CD4-positive, CD25-positive, alpha-beta regulatory T cell (primary cell): ENCODE results near the gene IL4R. TPM values are rescaled to one million over a fixed set of nuclear protein-coding genes. Genes with fewer than 3 reads are reported as not detected.

Source experiments
- ATAC-seq, 2 donors: fragments of 150-1000 bp; cut with Tn5 transposase; one replicate each; pipeline ENCODE4 v1.10.0; 2021; ENCODE audit warnings: low read depth in 2 of 2, moderate number of reproducible peaks in 2 of 2, moderate library complexity in 1 of 2
- DNase-seq, 3 donors: peaks; one replicate each; pipeline versions ENCODE4 v3.0.0 to v3.0.0-alpha.2; 2012 to 2022; ENCODE audit warnings: mixed read lengths in 1 of 3
- H3K27ac ChIP-seq: one replicate; pipeline ENCODE4 v1.7.0; 2013; ENCODE audit warnings: mild to moderate bottlenecking, low read length; ENCODE audit not compliant: insufficient read depth, poor library complexity, severe bottlenecking
- H3K27me3 ChIP-seq: one replicate; pipeline ENCODE4 v1.7.0; 2013; ENCODE audit warnings: low read length; ENCODE audit not compliant: control insufficient read depth, insufficient read depth
- H3K36me3 ChIP-seq: one replicate; pipeline ENCODE4 v1.7.0; 2013; ENCODE audit warnings: mild to moderate bottlenecking, low read length, moderate library complexity; ENCODE audit not compliant: control insufficient read depth, insufficient read depth
- H3K4me1 ChIP-seq: 2 replicates; pipeline ENCODE4 v1.7.0; 2013; ENCODE audit warnings: mild to moderate bottlenecking, low read length; ENCODE audit not compliant: insufficient read depth, control insufficient read depth, poor library complexity, severe bottlenecking
- H3K4me3 ChIP-seq: one replicate; pipeline ENCODE4 v1.7.0; 2013; ENCODE audit warnings: low read depth, mild to moderate bottlenecking, low read length, moderate library complexity
- H3K9me3 ChIP-seq, 2 experiments: 1 replicate in 1 of 2; 2 replicates in 1 of 2; pipeline ENCODE4 v1.7.0; 2013; ENCODE audit warnings: low read length in 2 of 2, mild to moderate bottlenecking in 1 of 2, moderate library complexity in 1 of 2; ENCODE audit not compliant: control insufficient read depth in 2 of 2
- H3K27ac Mint-ChIP-seq, 3 donors: one replicate each; pipeline ENCODE4 v1.8.0; 2020 to 2022; ENCODE audit warnings: mild to moderate bottlenecking in 3 of 3, mixed read lengths in 3 of 3, moderate library complexity in 2 of 3
- H3K27me3 Mint-ChIP-seq: one replicate; pipeline ENCODE4 v1.8.0; 2022; ENCODE audit warnings: mild to moderate bottlenecking, mixed read lengths
- H3K36me3 Mint-ChIP-seq: one replicate; pipeline ENCODE4 v1.8.0; 2020; ENCODE audit warnings: mixed read lengths
- H3K4me1 Mint-ChIP-seq, 4 donors: one replicate each; pipeline ENCODE4 v1.8.0; 2020 to 2022; ENCODE audit warnings: mixed read lengths in 4 of 4, mild to moderate bottlenecking in 1 of 4
- H3K4me3 Mint-ChIP-seq, 4 donors: one replicate each; pipeline ENCODE4 v1.8.0; 2020 to 2022; ENCODE audit warnings: mild to moderate bottlenecking in 4 of 4, mixed read lengths in 4 of 4, moderate library complexity in 3 of 4
- H3K9me3 Mint-ChIP-seq, 7 donors: one replicate each; pipeline ENCODE4 v1.8.0; 2020 to 2022; ENCODE audit warnings: mixed read lengths in 7 of 7, mild to moderate bottlenecking in 3 of 7, moderate library complexity in 2 of 7
- polyA plus RNA-seq, 4 donors: library from polyadenylated mRNA; unstranded; fragments of 300-500 nt; fragmentation: Illumina TruSeq; gene quantifications; one replicate each; pipeline ENCODE4 v1.2.3, GENCODE V29; 2021
- total RNA-seq: library from RNA; stranded (reverse); gene quantifications from one replicate; pipeline ENCODE4 v1.2.3, GENCODE V29; 2022

Gene IL4R
- total and polyA plus RNA-seq, 5 donors from 2014 or later = 21.2 to 160 (median 27.4) TPM

GRCh38 chr16:27323781-27324561 is 10.2 kb downstream of the IL4R start:
- peak overlapping the region in 2 of 4 donors; percentile 15 to 46 for H3K4me3 Mint-ChIP-seq
- no peaks in the 10 kb centered on the region for H3K9me3 Mint-ChIP-seq

DNA sequence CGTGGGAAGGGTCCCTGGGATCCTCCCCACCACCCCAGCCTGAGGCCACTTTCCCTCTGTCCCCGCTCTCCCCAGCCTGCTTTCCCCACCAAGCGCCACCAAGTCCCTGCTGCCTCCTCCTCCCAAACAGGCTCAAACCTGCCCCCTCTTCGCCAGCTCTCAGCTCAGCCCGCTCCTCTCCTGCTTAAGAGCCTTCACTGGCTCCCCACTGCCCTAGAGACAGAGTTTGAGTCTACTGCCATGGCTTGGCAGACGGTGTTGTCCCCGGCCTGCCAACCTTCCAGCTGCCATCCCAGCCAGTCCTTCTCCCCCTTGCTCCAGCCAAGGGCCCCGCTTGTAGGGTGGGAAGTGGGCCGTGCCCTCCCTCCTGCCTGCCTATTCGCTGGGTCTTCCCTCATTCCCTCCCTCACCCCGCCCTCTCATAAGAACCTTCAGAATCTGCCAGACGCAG is 11.1 kb downstream of the IL4R start:
- peak overlapping the region in 1 of 4 donors; percentile 41 for H3K4me3 Mint-ChIP-seq
- Histone ChIP-seq H3K27me3 (no peaks in the 10 kb centered on the region), H3K36me3 (no peaks in the 10 kb centered on the region), H3K4me1 (peaks cover 56% of the 10 kb centered on the region), H3K9me3 (no peaks in the 10 kb centered on the region), H3K4me3 (no peak overlapping the region), H3K27ac (peak overlapping the region; percentile 15)
- H3K27ac Mint-ChIP-seq = peak overlapping the region; percentile 20 to 78 (median 60)
- peaks cover 31 to 94% (median 65%) of the 10 kb centered on the region in 4 donors for H3K4me1 Mint-ChIP-seq
- H3K36me3 Mint-ChIP-seq = peaks cover 19% of the 10 kb centered on the region
- H3K9me3 Mint-ChIP-seq = no peaks in the 10 kb centered on the region
- no peak for DNase-seq
- H3K27me3 Mint-ChIP-seq = no peaks in the 10 kb centered on the region
- no peak for ATAC-seq

More at GRCh38 chr16:27323781-27324561, 10.2 kb downstream of the IL4R start:
- peaks cover 15% of the 10 kb centered on the region for H3K36me3 Mint-ChIP-seq
- Histone ChIP-seq H3K36me3 (peaks cover 3% of the 10 kb centered on the region), H3K27me3 (no peaks in the 10 kb centered on the region), H3K27ac (no peak overlapping the region), H3K9me3 (no peaks in the 10 kb centered on the region), H3K4me3 (no peak overlapping the region), H3K4me1 (peaks cover 56% of the 10 kb centered on the region)
- peaks cover 28 to 94% (median 64%) of the 10 kb centered on the region in 4 donors for H3K4me1 Mint-ChIP-seq
- peak overlapping the region in 2 of 3 donors; percentile 60 to 89 for H3K27ac Mint-ChIP-seq
- no peaks in the 10 kb centered on the region for H3K27me3 Mint-ChIP-seq
- DNase-seq = no peak
- ATAC-seq = no peak

- no peaks in the 10 kb centered on the region for H3K27me3 ChIP-seq
- peak overlapping the region; percentile 62 for H3K27ac ChIP-seq
- peaks cover 31 to 96% (median 66%) of the 10 kb centered on the region in 4 donors for H3K4me1 Mint-ChIP-seq
- H3K36me3 ChIP-seq = peaks cover 2% of the 10 kb centered on the region
- no peak overlapping the region for H3K4me3 ChIP-seq
- DNase-seq = no peak
- no peak for ATAC-seq
- peak overlapping the region; percentile 78 to 89 (median 87) for H3K27ac Mint-ChIP-seq
- peak overlapping the region in 1 of 4 donors; percentile 67 for H3K4me3 Mint-ChIP-seq
- H3K9me3 Mint-ChIP-seq = no peaks in the 10 kb centered on the region
- no peaks in the 10 kb centered on the region for H3K27me3 Mint-ChIP-seq
- peaks cover 24% of the 10 kb centered on the region for H3K36me3 Mint-ChIP-seq
- no peaks in the 10 kb centered on the region for H3K9me3 ChIP-seq
- peaks cover 58% of the 10 kb centered on the region for H3K4me1 ChIP-seq
Observed at GRCh38 chr16:27325736-27326135, 12.0 kb downstream of the IL4R start.

DNA sequence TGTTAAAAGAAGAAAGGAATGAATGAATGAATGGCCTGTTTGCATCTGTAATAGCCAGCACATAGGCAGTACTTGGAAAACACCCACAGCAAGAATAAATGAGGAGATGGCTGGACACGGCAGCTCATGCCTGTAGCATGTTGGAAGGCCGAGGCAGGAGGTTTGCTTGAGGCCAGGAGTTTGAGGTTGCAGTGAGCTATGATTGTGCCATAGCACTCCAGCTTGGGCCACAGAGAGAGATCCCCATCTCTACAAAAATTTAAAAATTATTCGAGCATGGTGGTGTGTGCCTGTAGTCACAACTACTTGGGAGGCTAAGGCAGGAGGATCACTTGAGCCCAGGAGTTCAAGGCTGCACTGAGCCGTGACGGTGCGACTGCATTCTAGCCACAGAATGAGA is 12.5 kb downstream of the IL4R start:
- H3K36me3 ChIP-seq = peaks cover 6% of the 10 kb centered on the region
- no peaks in the 10 kb centered on the region for H3K27me3 Mint-ChIP-seq
- no peaks in the 10 kb centered on the region for H3K9me3 Mint-ChIP-seq
- H3K27ac ChIP-seq = peak overlapping the region; percentile 62
- peaks cover 61% of the 10 kb centered on the region for H3K4me1 ChIP-seq
- peak overlapping the region; percentile 84 to 89 (median 87) for H3K27ac Mint-ChIP-seq
- ATAC-seq (no peak), DNase-seq (no peak)
- peaks cover 29 to 95% (median 65%) of the 10 kb centered on the region in 4 donors for H3K4me1 Mint-ChIP-seq
- no peaks in the 10 kb centered on the region for H3K9me3 ChIP-seq
- no peak overlapping the region for H3K4me3 ChIP-seq
- H3K27me3 ChIP-seq = no peaks in the 10 kb centered on the region
- H3K36me3 Mint-ChIP-seq = peaks cover 25% of the 10 kb centered on the region
- peak overlapping the region in 3 of 4 donors; percentile 41 to 74 (median 67) for H3K4me3 Mint-ChIP-seq

DNA sequence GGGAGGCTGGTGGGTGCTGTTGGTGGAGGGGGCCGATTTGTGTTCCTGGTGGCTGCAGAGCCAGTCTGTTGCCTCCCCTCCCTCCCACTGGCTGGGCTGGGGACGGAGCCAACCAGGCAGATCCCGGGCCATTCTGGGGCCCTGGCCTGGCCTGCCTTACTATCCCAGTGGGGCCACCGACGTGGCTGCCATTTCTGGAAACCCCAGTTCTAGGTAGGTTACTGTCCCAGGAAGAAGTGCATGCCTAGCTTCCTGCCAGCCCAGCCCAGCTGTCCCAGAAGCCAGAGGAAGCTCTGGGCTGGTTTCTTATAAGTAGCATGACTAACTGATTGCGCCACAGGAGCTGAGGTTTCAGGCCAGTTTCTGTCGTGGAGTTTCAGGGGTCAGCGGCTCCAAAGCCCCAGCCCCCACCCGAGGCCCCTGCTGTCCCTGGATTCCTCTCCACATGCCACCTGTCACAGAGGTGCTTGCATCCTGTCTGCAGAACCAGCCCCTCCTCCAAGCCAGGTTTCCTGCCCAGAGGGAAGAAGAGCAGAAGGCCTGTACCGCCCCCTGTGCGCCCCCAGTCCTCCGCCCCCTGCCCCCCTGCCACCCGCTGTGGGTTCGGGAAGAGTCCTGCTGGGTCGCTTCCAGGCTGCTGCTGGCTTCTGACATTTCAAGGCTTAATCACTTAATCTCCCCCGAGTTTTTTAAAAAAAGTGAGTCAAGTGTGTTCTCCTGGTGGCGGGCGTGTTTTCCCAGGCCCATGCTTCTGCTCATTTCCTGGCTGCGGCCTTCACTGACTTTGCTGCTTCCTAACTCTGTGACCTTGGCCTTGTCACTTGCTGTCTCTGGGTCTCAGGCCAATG is 13.2 kb downstream of the IL4R start:
- H3K27me3 ChIP-seq = no peaks in the 10 kb centered on the region
- peak overlapping the region; percentile 84 to 89 (median 87) for H3K27ac Mint-ChIP-seq
- peak overlapping the region; percentile 49 to 74 (median 60) for H3K4me3 Mint-ChIP-seq
- no peaks in the 10 kb centered on the region for H3K9me3 ChIP-seq
- H3K27ac ChIP-seq = peak overlapping the region; percentile 62
- no peak overlapping the region for H3K4me3 ChIP-seq
- peaks cover 30% of the 10 kb centered on the region for H3K36me3 Mint-ChIP-seq
- ATAC-seq = peak; percentile 56 to 62
- H3K4me1 ChIP-seq = peaks cover 61% of the 10 kb centered on the region
- DNase-seq = peak in 1 of 3 donors; percentile 72
- H3K9me3 Mint-ChIP-seq = no peaks in the 10 kb centered on the region
- H3K36me3 ChIP-seq = peaks cover 13% of the 10 kb centered on the region
- no peaks in the 10 kb centered on the region for H3K27me3 Mint-ChIP-seq
- H3K4me1 Mint-ChIP-seq = peaks cover 22 to 88% (median 60%) of the 10 kb centered on the region in 4 donors

DNA sequence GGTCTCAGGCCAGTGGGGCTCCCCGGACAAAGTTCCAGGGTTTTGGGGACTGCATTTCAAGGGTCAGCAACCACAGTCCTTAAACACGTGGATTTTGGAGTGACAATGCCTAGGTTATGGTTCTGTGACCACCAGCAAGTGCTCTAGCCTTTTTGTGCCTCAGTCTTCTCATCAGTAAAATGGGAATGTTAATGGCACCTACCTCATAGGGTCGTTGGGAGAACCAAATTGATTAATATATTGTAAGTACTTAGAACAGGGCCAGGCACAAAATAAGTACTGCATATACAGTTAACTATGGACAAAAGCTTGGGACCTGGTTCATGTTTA is 13.8 kb downstream of the IL4R start:
- Mint-ChIP-seq H3K4me1 (peaks cover 21 to 88% (median 57%) of the 10 kb centered on the region in 4 donors), H3K27ac (peak overlapping the region; percentile 84 to 89 (median 87)), H3K9me3 (no peaks in the 10 kb centered on the region), H3K36me3 (peaks cover 36% of the 10 kb centered on the region), H3K4me3 (peak overlapping the region; percentile 11 to 74 (median 56)), H3K27me3 (no peaks in the 10 kb centered on the region)
- Histone ChIP-seq H3K36me3 (peaks cover 18% of the 10 kb centered on the region), H3K27me3 (no peaks in the 10 kb centered on the region), H3K9me3 (no peaks in the 10 kb centered on the region), H3K4me3 (no peak overlapping the region), H3K27ac (peak overlapping the region; percentile 48), H3K4me1 (peaks cover 56% of the 10 kb centered on the region)
- DNase-seq = no peak
- ATAC-seq = no peak

GRCh38 chr16:27328937-27329336 is 15.2 kb downstream of the IL4R start:
- H3K4me3 ChIP-seq = no peak overlapping the region
- H3K27ac ChIP-seq = peak overlapping the region; percentile 58
- Mint-ChIP-seq H3K27me3 (no peaks in the 10 kb centered on the region), H3K9me3 (no peaks in the 10 kb centered on the region), H3K4me1 (peaks cover 26 to 79% (median 50%) of the 10 kb centered on the region in 4 donors), H3K27ac (peak overlapping the region; percentile 84 to 95 (median 90)), H3K36me3 (peaks cover 42% of the 10 kb centered on the region), H3K4me3 (peak overlapping the region in 2 of 4 donors; percentile 60 to 80)
- H3K4me1 ChIP-seq = peaks cover 44% of the 10 kb centered on the region
- ATAC-seq = no peak
- no peaks in the 10 kb centered on the region for H3K9me3 ChIP-seq
- H3K36me3 ChIP-seq = peaks cover 30% of the 10 kb centered on the region
- H3K27me3 ChIP-seq = no peaks in the 10 kb centered on the region
- DNase-seq = no peak
